IMR-90 (cell line): ENCODE data around the gene SEC14L6.

Experiments used
- BHLHE40 ChIP-seq: fragments of 150-350 bp; IDR thresholded peaks from 2 replicates; pipeline ENCODE4 v1.6.1; 2016; ENCODE audit warnings: mild to moderate bottlenecking, low read depth, low read length
- CEBPB ChIP-seq: IDR thresholded peaks from 2 replicates; pipeline ENCODE4 v1.6.1; 2012; ENCODE audit warnings: low read depth, low read length, improper control_type of control experiment
- CHD1 ChIP-seq: IDR thresholded peaks from 2 replicates; pipeline ENCODE4 v1.6.1; 2012; ENCODE audit warnings: low read depth, low read length, improper control_type of control experiment
- CTCF ChIP-seq: conservative IDR thresholded peaks from 2 replicates; pipeline ENCODE4 v1.5.1; 2012; ENCODE audit warnings: mild to moderate bottlenecking, low read depth, low read length, improper control_type of control experiment
- ELK1 ChIP-seq: fragments of 150-350 bp; IDR thresholded peaks from 2 replicates; pipeline ENCODE4 v1.6.1; 2016; ENCODE audit warnings: low read depth, mild to moderate bottlenecking, low read length, moderate library complexity, borderline replicate concordance
- MAFK ChIP-seq: IDR thresholded peaks from 2 replicates; pipeline ENCODE4 v1.6.1; 2012; ENCODE audit warnings: low read depth, low read length, improper control_type of control experiment
- MXI1 ChIP-seq: IDR thresholded peaks from 2 replicates; pipeline ENCODE4 v1.6.1; 2012; ENCODE audit warnings: low read depth, mild to moderate bottlenecking, low read length, moderate library complexity, borderline replicate concordance
- POLR2A ChIP-seq: IDR thresholded peaks from 2 replicates; pipeline ENCODE4 v1.6.1; 2012; ENCODE audit warnings: mild to moderate bottlenecking, low read depth, low read length
- RAD21 ChIP-seq: IDR thresholded peaks from 2 replicates; pipeline ENCODE4 v1.6.1; 2012; ENCODE audit warnings: low read length, improper control_type of control experiment
- SMC3 ChIP-seq: fragments of 150-350 bp; IDR thresholded peaks from 2 replicates; pipeline ENCODE4 v1.6.1; 2016; ENCODE audit warnings: low read depth, mild to moderate bottlenecking, antibody characterized with exemption, low read length, moderate library complexity
- USF2 ChIP-seq: fragments of 150-350 bp; IDR thresholded peaks from 2 replicates; pipeline ENCODE4 v1.6.1; 2017; ENCODE audit warnings: mild to moderate bottlenecking, antibody characterized with exemption, low read length, low read depth

GRCh38 chr22:30479981-30480380, 66.6 kb downstream of the SEC14L6 start:
- TF ChIP-seq CTCF (no peak), CHD1 (no peak), CEBPB (no peak), POLR2A (no peak), ELK1 (no peak), USF2 (no peak), MXI1 (no peak), RAD21 (no peak), BHLHE40 (no peak), SMC3 (no peak), MAFK (no peak)
